Naive thymus-derived CD4-positive, alpha-beta T cell (primary cell): Measurements from ENCODE around the gene RASEF. TPM values are rescaled to one million over a fixed set of nuclear protein-coding genes. Genes with fewer than 3 reads are reported as not detected.

Experiments
- ATAC-seq: fragments of 150-1000 bp; cut with Tn5 transposase; 2 replicates; pipeline ENCODE4 v1.10.0; 2021; ENCODE audit warnings: mild to moderate bottlenecking, moderate library complexity
- CTCF ChIA-PET: fragments of 350-600 bp; sonication (Branson Sonifier 250); formaldehyde crosslinking; loops from one replicate; lab custom pipeline; 2021; ENCODE audit warnings: antibody characterized with exemption; lab: Charles Lee
- POLR2A ChIA-PET: fragments of 350-600 bp; sonication (Branson Sonifier 250); formaldehyde crosslinking; loops from one replicate; lab custom pipeline; 2021; ENCODE audit warnings: antibody characterized with exemption, inconsistent platforms; lab: Charles Lee
- DNase-seq, 9 donors: peaks; one replicate each; pipeline versions ENCODE4 v3.0.0 to v3.0.0-alpha.2; 2020 to 2022; ENCODE audit warnings: mixed read lengths in 1 of 9
- H3K27ac ChIP-seq: one replicate; pipeline ENCODE4 v1.7.0; 2013; ENCODE audit warnings: mild to moderate bottlenecking, low read depth, low read length, moderate library complexity
- H3K27me3 ChIP-seq, 2 donors: one replicate each; pipeline ENCODE4 v1.7.0; 2013; ENCODE audit warnings: low read length in 2 of 2, mild to moderate bottlenecking in 2 of 2, moderate library complexity in 2 of 2; ENCODE audit not compliant: control insufficient read depth in 2 of 2, insufficient read depth in 2 of 2
- H3K36me3 ChIP-seq, 3 experiments: 1 replicate in 2 of 3; 2 replicates in 1 of 3; pipeline ENCODE4 v1.7.0; 2013; ENCODE audit warnings: low read length in 3 of 3, mild to moderate bottlenecking in 3 of 3, moderate library complexity in 1 of 3; ENCODE audit not compliant: insufficient read depth in 3 of 3, control insufficient read depth in 2 of 3
- H3K4me1 ChIP-seq, 2 donors: one replicate each; pipeline ENCODE4 v1.7.0; 2013; ENCODE audit warnings: low read length in 2 of 2, mild to moderate bottlenecking in 2 of 2, moderate library complexity in 1 of 2; ENCODE audit not compliant: control insufficient read depth in 2 of 2, insufficient read depth in 2 of 2
- H3K4me3 ChIP-seq: 2 replicates; pipeline ENCODE4 v1.7.0; 2013; ENCODE audit warnings: mild to moderate bottlenecking, low read length
- H3K9me3 ChIP-seq, 3 experiments: 1 replicate in 2 of 3; 2 replicates in 1 of 3; pipeline ENCODE4 v1.7.0; 2013; ENCODE audit warnings: low read length in 3 of 3; ENCODE audit not compliant: control insufficient read depth in 2 of 3
- H3K27ac Mint-ChIP-seq, 9 donors: one replicate each; pipeline ENCODE4 v1.8.0; 2020 to 2022; ENCODE audit warnings: mixed read lengths in 9 of 9, mild to moderate bottlenecking in 8 of 9, moderate library complexity in 5 of 9, inconsistent platforms in 2 of 9
- H3K27me3 Mint-ChIP-seq, 5 donors: one replicate each; pipeline ENCODE4 v1.8.0; 2021 to 2022; ENCODE audit warnings: mixed read lengths in 5 of 5, mild to moderate bottlenecking in 1 of 5
- H3K36me3 Mint-ChIP-seq, 5 donors: one replicate each; pipeline ENCODE4 v1.8.0; 2020 to 2022; ENCODE audit warnings: mixed read lengths in 5 of 5, mild to moderate bottlenecking in 3 of 5, inconsistent platforms in 1 of 5
- H3K4me1 Mint-ChIP-seq, 7 donors: one replicate each; pipeline ENCODE4 v1.8.0; 2020 to 2022; ENCODE audit warnings: mixed read lengths in 7 of 7, mild to moderate bottlenecking in 3 of 7, inconsistent platforms in 1 of 7
- H3K4me3 Mint-ChIP-seq, 10 donors: one replicate each; pipeline ENCODE4 v1.8.0; 2020 to 2022; ENCODE audit warnings: mild to moderate bottlenecking in 10 of 10, mixed read lengths in 10 of 10, moderate library complexity in 6 of 10, inconsistent platforms in 2 of 10
- H3K9me3 Mint-ChIP-seq, 11 donors: one replicate each; pipeline ENCODE4 v1.8.0; 2020 to 2022; ENCODE audit warnings: mixed read lengths in 11 of 11, mild to moderate bottlenecking in 4 of 11, inconsistent platforms in 1 of 11, moderate library complexity in 1 of 11
- intact Hi-C, 2 donors: fragments of 100-400 bp; cut with micrococcal nuclease; formaldehyde crosslinking; loops; one replicate each; pipeline ENCODE4 v1.15.1; 2023
- polyA plus RNA-seq, 2 donors: library from polyadenylated mRNA; unstranded; fragments of 300-500 nt; fragmentation: Illumina TruSeq; gene quantifications; one replicate each; pipeline ENCODE4 v1.2.3, GENCODE V29; 2021
- total RNA-seq, 6 experiments: library from RNA in 5 of 6; stranded (reverse) in 5 of 6; gene quantifications; 1 replicate in 5 of 6; 2 replicates in 1 of 6; pipeline ENCODE4 v1.2.3 and lab custom pipeline; 2021 to 2026

Gene RASEF
- total and polyA plus RNA-seq, 7 experiments from 2014 or later, result 0.12 TPM; not detected in 6

DNA sequence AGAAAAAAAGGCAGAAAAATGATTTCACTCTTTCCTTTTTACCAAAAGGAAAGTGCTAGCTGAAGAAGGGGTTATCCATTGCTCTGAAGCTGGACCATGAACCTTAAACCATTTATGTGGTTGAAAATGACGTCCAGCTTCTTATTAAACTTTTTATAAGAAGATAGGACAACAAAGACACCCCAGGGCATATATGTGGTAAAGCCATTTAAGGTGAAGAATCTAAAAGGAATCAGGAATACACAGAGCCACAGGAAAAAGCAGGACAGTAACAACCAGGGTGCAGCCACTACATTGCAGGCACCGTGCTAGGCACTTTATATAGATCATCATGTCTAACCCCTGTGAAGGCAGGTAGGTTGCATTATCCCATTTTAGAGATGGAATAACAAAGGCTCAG is 42.1 kb downstream of the RASEF start:
- H3K4me3 ChIP-seq, result no peak overlapping the region
- peaks cover 0 to 11% (median 0%) of the 10 kb centered on the region in 11 donors for H3K9me3 Mint-ChIP-seq
- CTCF ChIA-PET, result no interaction called here
- H3K9me3 ChIP-seq, result no peaks in the 10 kb centered on the region
- no peak overlapping the region for H3K27ac Mint-ChIP-seq
- no peaks in the 10 kb centered on the region for H3K27me3 ChIP-seq
- no peaks in the 10 kb centered on the region for H3K36me3 ChIP-seq
- no peak overlapping the region for H3K4me3 Mint-ChIP-seq
- H3K4me1 ChIP-seq, result no peaks in the 10 kb centered on the region
- H3K27ac ChIP-seq, result no peak overlapping the region
- DNase-seq (no peak), ATAC-seq (no peak)
- peaks cover 0 to 5% (median 0%) of the 10 kb centered on the region in 5 donors for H3K27me3 Mint-ChIP-seq
- intact Hi-C loops, result no loop called here
- POLR2A ChIA-PET, result no interaction called here
- H3K4me1 Mint-ChIP-seq, result peaks cover 0 to 3% (median 0%) of the 10 kb centered on the region in 7 donors
- no peaks in the 10 kb centered on the region for H3K36me3 Mint-ChIP-seq

DNA sequence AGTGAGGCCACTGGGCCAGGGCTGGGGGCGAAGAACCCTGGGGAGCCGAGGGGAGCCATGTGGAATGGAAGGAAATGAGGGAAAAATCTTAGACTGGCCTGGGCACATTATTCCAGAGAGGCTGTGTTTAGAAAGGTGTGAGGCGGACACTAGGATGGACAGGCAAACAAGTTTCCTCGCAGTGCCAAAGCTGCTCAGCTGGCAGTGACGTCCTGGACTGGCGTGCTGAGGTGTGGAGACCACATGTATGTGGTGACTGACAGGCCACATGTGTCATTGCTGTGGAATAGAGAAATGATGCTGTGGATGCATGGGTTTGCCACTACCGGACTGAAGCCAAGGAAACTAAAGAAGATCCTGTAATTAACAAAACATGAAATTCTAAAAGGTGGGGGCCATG is 42.6 kb downstream of the RASEF start:
- peaks cover 0 to 3% (median 0%) of the 10 kb centered on the region in 7 donors for H3K4me1 Mint-ChIP-seq
- H3K27ac Mint-ChIP-seq, result no peak overlapping the region
- intact Hi-C loops, result no loop called here
- ChIA-PET CTCF (no interaction called here), POLR2A (no interaction called here)
- peaks cover 0 to 11% (median 0%) of the 10 kb centered on the region in 11 donors for H3K9me3 Mint-ChIP-seq
- Histone ChIP-seq H3K27ac (no peak overlapping the region), H3K4me1 (no peaks in the 10 kb centered on the region), H3K4me3 (no peak overlapping the region), H3K27me3 (no peaks in the 10 kb centered on the region), H3K9me3 (no peaks in the 10 kb centered on the region), H3K36me3 (no peaks in the 10 kb centered on the region)
- ATAC-seq, result no peak
- H3K36me3 Mint-ChIP-seq, result no peaks in the 10 kb centered on the region
- no peak overlapping the region for H3K4me3 Mint-ChIP-seq
- peaks cover 0 to 5% (median 0%) of the 10 kb centered on the region in 5 donors for H3K27me3 Mint-ChIP-seq
- no peak for DNase-seq

DNA sequence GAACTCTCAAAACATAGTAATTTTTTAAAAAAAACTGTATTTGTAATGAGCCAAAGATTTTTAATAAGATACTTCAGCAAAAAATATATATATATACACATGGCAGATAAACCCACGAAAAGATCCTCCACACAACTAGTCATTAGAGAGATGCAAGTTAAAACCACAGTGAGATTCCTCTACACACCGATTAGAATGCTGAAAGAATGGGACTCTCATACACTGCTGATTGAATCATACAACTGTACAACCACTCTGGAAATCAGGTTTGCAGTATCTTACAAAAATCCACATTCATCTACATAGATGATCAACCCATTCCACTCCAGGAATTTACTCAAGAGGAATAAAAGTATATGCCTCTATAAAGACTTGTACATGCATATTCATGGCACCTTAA is 43.7 kb downstream of the RASEF start:
- H3K4me3 ChIP-seq, result no peak overlapping the region
- Mint-ChIP-seq H3K27ac (no peak overlapping the region), H3K36me3 (no peaks in the 10 kb centered on the region), H3K27me3 (peaks cover 0 to 8% (median 5%) of the 10 kb centered on the region in 5 donors), H3K4me1 (peaks cover 0 to 3% (median 0%) of the 10 kb centered on the region in 7 donors), H3K4me3 (no peak overlapping the region), H3K9me3 (peaks cover 0 to 11% (median 2%) of the 10 kb centered on the region in 11 donors)
- CTCF ChIA-PET, result no interaction called here
- intact Hi-C loops, result no loop called here
- no peak overlapping the region for H3K27ac ChIP-seq
- H3K36me3 ChIP-seq, result no peaks in the 10 kb centered on the region
- no peaks in the 10 kb centered on the region for H3K27me3 ChIP-seq
- no peak for DNase-seq
- POLR2A ChIA-PET, result no interaction called here
- no peaks in the 10 kb centered on the region for H3K9me3 ChIP-seq
- no peak for ATAC-seq
- no peaks in the 10 kb centered on the region for H3K4me1 ChIP-seq

DNA sequence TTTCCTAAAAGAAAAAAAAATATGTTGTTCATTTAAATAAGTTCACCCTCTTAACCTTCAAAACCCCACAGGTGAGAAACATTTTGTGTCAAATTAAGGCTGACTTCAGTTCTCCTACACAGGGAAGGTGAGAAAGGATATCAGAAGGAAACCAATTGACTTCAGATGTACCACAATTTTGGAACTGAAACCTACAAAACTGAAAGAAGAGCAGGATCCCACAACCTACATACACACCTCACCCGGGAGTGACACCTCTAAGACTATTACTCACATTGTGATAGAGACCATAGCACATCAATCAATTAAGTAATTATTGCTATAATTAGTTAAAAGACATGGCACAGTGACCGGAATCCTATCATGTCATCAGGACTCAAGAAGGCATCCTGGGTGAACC is 47.0 kb downstream of the RASEF start:
- peaks cover 0 to 11% (median 2%) of the 10 kb centered on the region in 11 donors for H3K9me3 Mint-ChIP-seq
- H3K27me3 Mint-ChIP-seq, result peaks cover 0 to 8% (median 5%) of the 10 kb centered on the region in 5 donors
- Histone ChIP-seq H3K27ac (no peak overlapping the region), H3K4me1 (no peaks in the 10 kb centered on the region), H3K36me3 (no peaks in the 10 kb centered on the region), H3K4me3 (no peak overlapping the region), H3K27me3 (no peaks in the 10 kb centered on the region), H3K9me3 (no peaks in the 10 kb centered on the region)
- peaks cover 0 to 15% (median 4%) of the 10 kb centered on the region in 7 donors for H3K4me1 Mint-ChIP-seq
- intact Hi-C loops, result no loop called here
- DNase-seq, result no peak
- H3K27ac Mint-ChIP-seq, result no peak overlapping the region
- no peak overlapping the region for H3K4me3 Mint-ChIP-seq
- H3K36me3 Mint-ChIP-seq, result no peaks in the 10 kb centered on the region
- ATAC-seq, result no peak
- POLR2A ChIA-PET, result no interaction called here
- CTCF ChIA-PET, result no interaction called here

DNA sequence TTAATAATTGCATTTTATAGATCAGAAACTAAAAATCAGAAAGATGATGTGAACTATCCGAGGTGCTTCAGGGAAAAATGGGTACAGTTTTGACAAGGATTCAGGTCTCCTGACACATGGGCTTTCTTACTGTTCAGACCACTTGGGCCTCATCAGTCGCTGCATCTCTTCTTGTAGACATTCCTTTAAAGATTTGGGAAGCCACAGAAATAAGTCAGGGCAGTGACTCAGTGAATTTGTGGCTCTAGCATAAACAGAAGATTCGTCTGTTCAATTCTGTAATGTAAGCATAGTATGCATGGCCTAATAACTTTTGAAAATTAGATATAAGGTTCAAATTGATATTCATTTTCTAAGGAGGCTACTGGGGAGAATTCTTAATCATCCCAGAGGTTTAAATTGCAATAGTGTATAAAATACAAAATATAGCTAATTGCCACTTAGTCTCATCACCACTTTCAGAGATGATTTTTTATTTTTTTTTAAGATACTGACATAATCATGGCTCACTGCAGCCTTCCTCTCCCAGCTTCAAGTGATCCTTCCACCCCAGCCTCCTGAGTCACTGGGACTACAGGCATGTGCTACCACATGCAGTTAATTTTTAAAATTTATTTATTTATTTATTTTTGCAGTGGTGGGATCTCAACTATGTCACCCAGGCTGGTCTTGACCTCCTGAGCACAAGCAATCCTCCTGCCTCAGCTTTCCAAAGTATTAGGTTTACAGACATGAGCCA is 48.9 kb downstream of the RASEF start:
- H3K4me1 Mint-ChIP-seq, result peaks cover 0 to 15% (median 4%) of the 10 kb centered on the region in 7 donors

DNA sequence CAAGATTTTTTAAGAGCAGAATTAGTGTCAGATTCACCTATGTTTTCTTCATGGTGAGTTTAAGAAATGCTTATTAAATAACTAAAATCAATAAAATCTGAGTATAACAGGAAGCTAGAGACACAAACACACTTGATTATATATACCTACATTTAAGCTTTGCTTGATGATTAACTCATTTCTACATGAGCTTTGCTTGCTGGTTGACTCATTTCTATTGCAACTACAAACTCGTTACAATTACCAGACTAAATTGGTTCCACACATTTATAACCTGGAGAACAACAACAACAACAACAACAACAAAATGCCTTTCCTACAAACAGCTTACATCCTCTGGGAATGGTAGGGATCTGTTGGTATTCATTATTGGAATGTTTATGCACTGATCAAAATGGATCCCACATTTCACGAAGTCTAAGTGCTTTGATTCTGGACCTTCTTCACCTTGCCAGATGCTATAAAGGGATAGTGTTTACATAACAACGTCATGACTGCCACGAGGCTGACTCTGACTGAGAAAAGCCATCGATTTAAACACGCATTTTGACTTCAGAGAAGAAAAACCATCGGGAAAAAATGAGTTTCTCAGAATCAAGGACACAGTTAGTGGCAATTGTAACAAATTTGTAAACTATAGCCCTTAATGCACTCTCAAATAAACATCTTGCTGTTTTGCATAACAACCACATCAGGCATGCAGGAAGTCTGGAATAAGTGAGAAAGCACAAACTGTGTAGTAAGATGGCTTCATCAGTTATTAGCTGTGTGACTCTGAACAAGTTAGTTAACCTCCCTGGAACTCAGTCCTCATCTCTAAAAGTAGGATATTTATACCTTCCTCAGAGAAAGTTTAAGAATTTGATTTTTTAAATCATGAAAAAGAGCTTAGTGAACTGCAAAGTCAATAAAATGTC is 49.8 kb downstream of the RASEF start:
- intact Hi-C loops, result no loop called here
- H3K9me3 Mint-ChIP-seq, result peaks cover 0 to 5% (median 2%) of the 10 kb centered on the region in 11 donors
- CTCF ChIA-PET, result no interaction called here

More for the DNA sequence above, 48.9 kb downstream of the RASEF start:
- Histone ChIP-seq H3K9me3 (no peaks in the 10 kb centered on the region), H3K27ac (no peak overlapping the region), H3K27me3 (no peaks in the 10 kb centered on the region), H3K36me3 (no peaks in the 10 kb centered on the region), H3K4me3 (no peak overlapping the region), H3K4me1 (no peaks in the 10 kb centered on the region)
- ATAC-seq, result no peak
- H3K27ac Mint-ChIP-seq, result no peak overlapping the region
- H3K4me3 Mint-ChIP-seq, result no peak overlapping the region
- peaks cover 0 to 8% (median 5%) of the 10 kb centered on the region in 5 donors for H3K27me3 Mint-ChIP-seq
- H3K36me3 Mint-ChIP-seq, result no peaks in the 10 kb centered on the region
- POLR2A ChIA-PET, result no interaction called here
- CTCF ChIA-PET, result no interaction called here
- intact Hi-C loops, result no loop called here
- DNase-seq, result no peak
- H3K9me3 Mint-ChIP-seq, result peaks cover 0 to 5% (median 2%) of the 10 kb centered on the region in 11 donors

More for the DNA sequence above, 49.8 kb downstream of the RASEF start:
- DNase-seq, result no peak
- Histone ChIP-seq H3K27me3 (no peaks in the 10 kb centered on the region), H3K4me1 (no peaks in the 10 kb centered on the region), H3K9me3 (no peaks in the 10 kb centered on the region), H3K27ac (no peak overlapping the region), H3K36me3 (no peaks in the 10 kb centered on the region), H3K4me3 (no peak overlapping the region)
- Mint-ChIP-seq H3K4me3 (no peak overlapping the region), H3K27me3 (peaks cover 2 to 8% (median 5%) of the 10 kb centered on the region in 5 donors), H3K4me1 (peaks cover 0 to 15% (median 4%) of the 10 kb centered on the region in 7 donors), H3K27ac (no peak overlapping the region), H3K36me3 (no peaks in the 10 kb centered on the region)
- no peak for ATAC-seq
- POLR2A ChIA-PET, result no interaction called here
